Activated CD8-positive, alpha-beta T cell treated with anti-CD3 and anti-CD28 coated beads for 36 hours (primary cell): ENCODE measurements around the gene STXBP6. TPM values are rescaled to one million over a fixed set of nuclear protein-coding genes. Genes with fewer than 3 reads are reported as not detected.

Source experiments
- ATAC-seq: fragments of 200-7000 bp; cut with Tn5 transposase; one replicate; pipeline ENCODE4 v1.10.0; 2021; ENCODE audit warnings: mild to moderate bottlenecking, moderate library complexity
- CTCF ChIA-PET: fragments of 350-600 bp; sonication (Branson Sonifier 250); formaldehyde crosslinking; loops from one replicate; lab custom pipeline; 2021; ENCODE audit warnings: antibody characterized with exemption; lab: Charles Lee
- POLR2A ChIA-PET: fragments of 350-600 bp; sonication (Branson Sonifier 250); formaldehyde crosslinking; loops from one replicate; lab custom pipeline; 2021; ENCODE audit warnings: antibody characterized with exemption; lab: Charles Lee
- DNase-seq: peaks from one replicate; pipeline ENCODE4 v3.0.0-alpha.2; 2020
- H3K27ac Mint-ChIP-seq: one replicate; pipeline ENCODE4 v1.8.0; 2021; ENCODE audit warnings: mild to moderate bottlenecking, mixed read lengths
- H3K27me3 Mint-ChIP-seq: one replicate; pipeline ENCODE4 v1.8.0; 2021; ENCODE audit warnings: mixed read lengths
- H3K36me3 Mint-ChIP-seq: one replicate; pipeline ENCODE4 v1.8.0; 2021; ENCODE audit warnings: low read depth, mixed read lengths
- H3K4me1 Mint-ChIP-seq: one replicate; pipeline ENCODE4 v1.8.0; 2021; ENCODE audit warnings: low read depth, mixed read lengths
- H3K4me3 Mint-ChIP-seq: one replicate; pipeline ENCODE4 v1.8.0; 2021; ENCODE audit warnings: mild to moderate bottlenecking, moderate library complexity, mixed read lengths
- H3K9me3 Mint-ChIP-seq: one replicate; pipeline ENCODE4 v1.8.0; 2021; ENCODE audit warnings: mixed read lengths
- intact Hi-C: fragments of 100-400 bp; cut with micrococcal nuclease; formaldehyde crosslinking; loops from one replicate; pipeline ENCODE4 v1.10.0; 2022
- total RNA-seq, 2 experiments: library from RNA; stranded (reverse); gene quantifications; one replicate each; pipeline ENCODE4 v1.2.3, GENCODE V29; 2021
- TF ChIP-seq, protein P1 (sequence below): fragments of 200-600 bp; IDR thresholded peaks from one replicate; pipeline ENCODE4 v1.8.0; 2022; ENCODE audit warnings: antibody characterized with exemption, mild to moderate bottlenecking

STXBP6 gene
- total RNA-seq, 2 experiments from 2014 or later = not detected

DNA sequence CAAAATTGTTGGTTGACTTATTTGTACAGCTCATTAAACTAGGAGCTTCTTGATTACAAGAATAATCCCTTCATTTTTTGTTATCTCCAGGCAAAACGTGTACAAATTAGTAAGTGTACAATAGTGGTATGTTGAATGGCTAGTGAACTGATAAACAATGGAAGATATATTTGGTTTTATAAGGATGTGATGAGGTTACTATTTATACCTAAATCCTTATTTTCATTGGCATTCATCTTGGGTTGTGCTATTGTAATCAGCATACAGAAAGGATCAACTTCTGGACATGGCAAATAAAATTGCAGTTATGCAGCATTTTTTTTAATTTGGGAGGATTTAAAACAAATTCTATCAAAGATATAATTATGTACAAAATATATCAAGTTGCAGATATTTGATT lies 216.6 kb downstream of the STXBP6 start:
- Mint-ChIP-seq H3K36me3 (no peaks in the 10 kb centered on the region), H3K4me1 (no peaks in the 10 kb centered on the region), H3K27me3 (peaks cover 20% of the 10 kb centered on the region), H3K9me3 (no peaks in the 10 kb centered on the region), H3K4me3 (no peak overlapping the region), H3K27ac (no peak overlapping the region)
- TF ChIP-seq, protein P1, sequence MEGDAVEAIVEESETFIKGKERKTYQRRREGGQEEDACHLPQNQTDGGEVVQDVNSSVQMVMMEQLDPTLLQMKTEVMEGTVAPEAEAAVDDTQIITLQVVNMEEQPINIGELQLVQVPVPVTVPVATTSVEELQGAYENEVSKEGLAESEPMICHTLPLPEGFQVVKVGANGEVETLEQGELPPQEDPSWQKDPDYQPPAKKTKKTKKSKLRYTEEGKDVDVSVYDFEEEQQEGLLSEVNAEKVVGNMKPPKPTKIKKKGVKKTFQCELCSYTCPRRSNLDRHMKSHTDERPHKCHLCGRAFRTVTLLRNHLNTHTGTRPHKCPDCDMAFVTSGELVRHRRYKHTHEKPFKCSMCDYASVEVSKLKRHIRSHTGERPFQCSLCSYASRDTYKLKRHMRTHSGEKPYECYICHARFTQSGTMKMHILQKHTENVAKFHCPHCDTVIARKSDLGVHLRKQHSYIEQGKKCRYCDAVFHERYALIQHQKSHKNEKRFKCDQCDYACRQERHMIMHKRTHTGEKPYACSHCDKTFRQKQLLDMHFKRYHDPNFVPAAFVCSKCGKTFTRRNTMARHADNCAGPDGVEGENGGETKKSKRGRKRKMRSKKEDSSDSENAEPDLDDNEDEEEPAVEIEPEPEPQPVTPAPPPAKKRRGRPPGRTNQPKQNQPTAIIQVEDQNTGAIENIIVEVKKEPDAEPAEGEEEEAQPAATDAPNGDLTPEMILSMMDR = no peak
- no peak for ATAC-seq
- no peak for DNase-seq
- ChIA-PET POLR2A (no interaction called here), CTCF (no interaction called here)
- intact Hi-C loops = no loop called here

DNA sequence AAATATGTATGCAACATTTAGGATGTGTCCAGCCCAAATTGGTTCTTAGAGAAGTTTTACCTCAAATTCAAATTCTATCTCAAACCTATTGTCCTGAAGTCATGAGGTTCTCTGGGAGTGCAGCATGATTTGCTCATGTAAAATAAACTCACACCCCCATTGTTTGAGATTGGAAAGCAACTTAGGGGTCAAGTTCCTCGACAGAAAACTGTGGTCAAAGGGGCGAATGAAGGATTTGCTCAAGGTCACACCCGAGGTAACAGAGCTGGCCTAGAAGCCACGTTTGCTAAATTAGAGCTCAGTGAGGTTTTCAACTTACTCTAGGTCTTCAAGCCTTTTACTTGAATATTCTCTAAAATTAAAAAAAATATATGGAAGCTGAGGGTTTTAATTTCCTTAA lies 218.3 kb downstream of the STXBP6 start:
- Mint-ChIP-seq H3K36me3 (no peaks in the 10 kb centered on the region), H3K9me3 (no peaks in the 10 kb centered on the region), H3K27ac (no peak overlapping the region), H3K4me3 (no peak overlapping the region), H3K27me3 (peaks cover 25% of the 10 kb centered on the region), H3K4me1 (no peaks in the 10 kb centered on the region)
- CTCF ChIA-PET = interaction anchor here (1.6 kb wide), 1 partner anchor 26 kb away, joined by 3 read pairs; no protein-coding TSS in a partner anchor
- TF ChIP-seq, protein P1 = no peak
- no peak for DNase-seq
- POLR2A ChIA-PET = no interaction called here
- ATAC-seq = no peak
- intact Hi-C loops = no loop called here

DNA sequence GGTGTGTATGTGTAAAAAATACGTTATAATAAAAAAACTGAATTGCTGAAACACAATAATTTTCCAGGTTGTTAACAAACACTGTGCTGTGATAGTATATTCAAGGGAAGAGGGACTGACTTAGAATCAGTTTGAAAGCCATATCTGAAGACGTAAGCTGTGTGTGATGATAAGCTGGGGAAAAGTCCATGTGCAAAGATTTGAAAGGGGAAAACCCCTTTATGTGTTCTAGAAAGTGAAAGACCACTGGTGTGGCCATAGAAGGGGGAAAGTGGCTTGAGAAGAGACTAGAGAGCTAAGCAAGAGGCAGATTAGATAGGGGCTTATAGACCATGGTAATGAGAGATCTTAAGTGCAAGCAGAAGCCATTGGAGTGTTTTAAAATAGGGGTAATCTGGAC lies 220.1 kb downstream of the STXBP6 start:
- no peak for DNase-seq
- no peak for ATAC-seq
- Mint-ChIP-seq H3K9me3 (no peaks in the 10 kb centered on the region), H3K36me3 (no peaks in the 10 kb centered on the region), H3K4me3 (no peak overlapping the region), H3K27me3 (peaks cover 20% of the 10 kb centered on the region), H3K4me1 (no peaks in the 10 kb centered on the region), H3K27ac (no peak overlapping the region)
- TF ChIP-seq, protein P1 = no peak
- intact Hi-C loops = no loop called here
- ChIA-PET CTCF (no interaction called here), POLR2A (no interaction called here)

DNA sequence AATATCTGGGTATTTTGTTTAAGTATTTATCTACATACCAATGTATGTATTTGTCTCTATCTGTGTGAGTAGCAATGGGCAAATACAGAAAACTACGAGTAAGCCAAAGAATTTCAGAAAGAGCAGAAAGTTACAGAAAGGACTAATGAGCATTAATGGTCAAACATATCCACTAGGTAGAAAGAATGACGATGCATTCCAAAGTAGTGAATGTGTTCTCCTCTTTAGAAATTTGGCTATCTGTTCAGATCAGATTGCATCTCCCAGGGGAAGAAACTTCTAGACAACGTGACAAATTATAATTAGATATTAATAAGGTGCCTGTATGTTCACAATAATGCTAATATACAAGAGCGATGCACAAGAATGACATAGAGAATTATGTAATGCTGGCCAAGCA lies 221.5 kb downstream of the STXBP6 start:
- no peak for ATAC-seq
- Mint-ChIP-seq H3K4me3 (no peak overlapping the region), H3K9me3 (no peaks in the 10 kb centered on the region), H3K27me3 (peaks cover 15% of the 10 kb centered on the region), H3K4me1 (no peaks in the 10 kb centered on the region), H3K36me3 (no peaks in the 10 kb centered on the region), H3K27ac (no peak overlapping the region)
- DNase-seq = no peak
- CTCF ChIA-PET = no interaction called here
- intact Hi-C loops = no loop called here
- POLR2A ChIA-PET = no interaction called here
- TF ChIP-seq, protein P1 = no peak

DNA sequence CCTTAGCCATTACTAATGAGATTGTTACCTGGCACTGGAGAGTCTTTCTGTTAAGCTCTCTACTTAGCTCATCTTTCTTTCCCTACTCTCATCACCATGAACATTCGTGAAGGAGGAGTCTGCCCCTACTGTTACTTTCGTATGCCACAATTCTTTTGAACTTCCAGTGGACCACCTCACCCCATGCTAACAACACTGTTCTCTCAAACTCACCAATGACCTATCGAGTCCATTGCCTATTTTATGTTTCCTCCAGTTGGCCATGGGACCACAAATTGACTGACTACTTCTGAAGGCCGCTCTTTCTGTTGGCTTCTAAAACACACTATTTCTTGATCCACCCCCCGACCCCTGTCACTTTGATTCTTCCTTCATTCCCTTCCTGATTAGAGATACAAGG lies 223.6 kb downstream of the STXBP6 start:
- Mint-ChIP-seq H3K9me3 (no peaks in the 10 kb centered on the region), H3K4me3 (no peak overlapping the region), H3K36me3 (no peaks in the 10 kb centered on the region), H3K27ac (no peak overlapping the region), H3K4me1 (no peaks in the 10 kb centered on the region), H3K27me3 (peaks cover 10% of the 10 kb centered on the region)
- TF ChIP-seq, protein P1 = no peak
- ChIA-PET POLR2A (no interaction called here), CTCF (no interaction called here)
- intact Hi-C loops = no loop called here
- DNase-seq (no peak), ATAC-seq (no peak)
